Skin of body (tissue), 2 donors: Measurements from ENCODE around the gene FAM72D. TPM values are rescaled to one million over a fixed set of nuclear protein-coding genes. Genes with fewer than 3 reads are reported as not detected.
"Not testable (repeated sequence)": the region's sequence is repeated elsewhere in the genome, so short reads cannot be mapped to it uniquely, and the experiment has no call there.

Experiments used
- DNase-seq: peaks from one replicate; lab custom pipeline; 2025; lab: John Stamatoyannopoulos, UW
- total RNA-seq: library from RNA; depleted of rRNA; stranded (reverse); fragments of >200 nt; gene quantifications from one replicate; pipeline ENCODE4 v1.2.3, GENCODE V29; 2014

Gene FAM72D
- total RNA-seq, 1 donor from 2014 or later: 0.99 TPM

DNA sequence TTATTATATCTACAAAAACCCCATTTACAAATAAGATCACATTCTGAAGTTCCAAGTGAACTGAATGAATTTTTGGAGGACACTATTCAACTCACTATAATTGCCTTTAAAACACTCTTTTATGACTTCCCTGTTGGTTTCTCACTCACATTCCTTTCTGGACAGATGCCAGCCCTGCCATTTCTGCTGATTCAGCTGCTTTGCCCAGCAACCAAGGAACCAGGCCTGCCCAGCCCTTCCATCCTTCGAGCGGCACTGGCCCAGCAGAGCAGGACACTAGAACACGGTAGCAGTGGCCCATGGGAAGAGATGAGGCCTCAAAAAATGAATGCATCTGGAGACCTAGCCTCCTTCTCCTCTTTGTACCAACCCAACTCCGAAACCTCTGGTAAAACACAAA is 50.5 kb downstream of the FAM72D start:
- not testable (repeated sequence) for DNase-seq

- DNase-seq: not testable (repeated sequence)
Observed at GRCh38 chr1:145147172-145147571, 51.4 kb downstream of the FAM72D start.

GRCh38 chr1:145155421-145155820 is 59.6 kb downstream of the FAM72D start:
- not testable (repeated sequence) for DNase-seq

DNA sequence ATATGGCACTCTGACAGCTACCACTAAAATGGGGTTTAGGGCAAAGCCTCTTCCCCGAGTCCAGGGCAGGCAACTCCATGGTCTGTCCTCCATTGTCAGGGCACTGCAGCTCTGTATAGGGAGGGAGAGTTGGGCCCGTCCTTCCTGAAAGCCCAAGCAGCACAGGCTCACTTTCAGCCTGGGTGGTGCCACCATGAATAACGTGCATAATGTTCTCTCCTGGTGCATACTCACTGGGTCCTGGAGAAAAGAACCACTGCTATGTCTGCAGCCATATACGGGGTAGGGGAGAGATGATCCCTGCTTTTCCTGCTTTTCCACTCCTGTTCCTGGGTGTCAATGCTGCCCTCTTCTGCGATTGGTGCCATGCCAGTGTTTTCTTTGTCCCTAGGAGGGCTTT is 60.1 kb downstream of the FAM72D start:
- not testable (repeated sequence) for DNase-seq

DNA sequence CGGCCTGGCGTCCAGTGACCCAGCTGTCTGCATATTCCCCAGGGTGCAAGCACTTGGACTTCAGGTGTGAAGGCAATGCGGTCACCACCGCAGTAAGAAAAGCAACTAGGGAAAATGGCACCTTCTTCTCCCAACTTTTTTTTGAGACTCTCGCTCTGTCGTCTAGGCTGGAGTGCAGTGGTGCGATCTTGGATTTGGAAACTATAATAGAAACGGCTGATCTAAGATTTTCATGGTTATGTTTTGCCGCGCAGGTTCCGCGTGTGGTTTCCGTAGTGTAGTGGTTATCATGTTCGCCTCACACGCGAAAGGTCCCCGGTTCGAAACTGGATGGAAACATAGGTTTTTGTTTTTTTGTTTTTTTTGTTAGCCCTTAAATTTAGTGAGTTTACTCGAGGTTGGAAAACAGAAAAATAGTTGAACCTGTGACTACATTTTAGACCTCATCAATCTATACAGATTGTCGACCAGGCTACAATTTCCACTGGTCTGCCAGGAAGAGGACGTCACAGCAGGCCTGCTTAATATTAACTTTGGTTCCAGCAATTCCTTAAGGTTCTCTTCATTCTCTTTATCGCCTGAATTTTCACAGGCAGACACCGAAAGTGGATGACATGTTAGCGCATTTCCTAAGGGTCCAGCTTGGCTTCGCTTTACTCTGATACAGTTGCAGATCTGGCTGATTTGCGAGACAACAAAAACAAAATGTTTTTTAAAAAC is 61.3 kb downstream of the FAM72D start:
- peak; percentile 22 for DNase-seq

DNA sequence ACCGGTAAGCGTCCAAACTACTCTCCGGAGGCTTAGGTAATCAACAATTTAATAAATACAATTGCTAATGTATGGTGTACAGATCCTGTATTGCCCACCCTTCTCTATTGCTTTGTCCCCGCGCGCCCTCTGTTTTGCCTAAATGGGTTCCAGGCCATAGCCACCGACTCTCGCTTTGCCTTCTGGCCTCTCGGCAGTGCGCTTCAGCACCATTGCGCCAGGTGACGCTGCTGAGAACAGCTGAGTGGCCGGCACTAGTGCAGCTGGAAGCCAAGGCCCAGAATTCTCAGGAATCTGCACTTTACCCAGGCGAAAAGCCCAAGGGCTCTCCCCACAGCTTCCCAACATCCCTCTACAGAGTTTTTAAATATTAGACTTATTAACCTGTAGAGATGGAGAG is 61.9 kb downstream of the FAM72D start:
- DNase-seq: not testable (repeated sequence)

DNA sequence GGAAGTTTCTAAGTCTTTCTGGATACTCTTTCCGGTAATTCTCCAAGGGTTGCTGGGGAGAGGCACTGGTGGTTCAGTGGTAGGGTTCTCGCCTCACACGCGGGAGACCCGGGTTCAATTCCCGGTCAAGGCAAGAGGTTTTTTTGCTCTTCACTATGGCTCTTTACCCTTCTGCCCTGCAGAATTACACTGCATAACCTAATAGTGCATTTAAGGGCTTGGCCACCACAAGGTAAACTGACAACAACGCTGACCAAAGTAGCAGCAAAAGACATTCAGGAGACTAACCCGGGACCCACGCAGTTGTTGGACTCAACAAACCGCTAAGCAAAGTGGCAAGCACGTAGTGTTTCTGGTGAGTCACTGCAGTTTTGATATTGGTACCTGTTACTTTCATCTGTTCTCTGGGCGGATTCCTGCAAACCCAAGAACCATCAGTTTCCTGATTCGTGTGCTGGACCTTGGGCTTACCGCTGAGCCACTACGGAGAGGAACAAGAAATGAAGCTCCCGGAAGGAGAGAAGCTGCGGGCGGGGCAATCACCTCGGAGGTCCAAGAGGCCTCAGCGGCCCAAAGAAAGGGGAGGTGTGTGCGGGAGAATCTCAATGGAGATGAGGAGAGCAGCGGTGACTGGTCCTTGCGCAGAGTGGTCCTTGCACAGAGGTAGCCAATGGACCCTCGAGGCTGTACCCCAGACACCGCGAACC is 65.4 kb downstream of the FAM72D start:
- not testable (repeated sequence) for DNase-seq

Other genes with a start within 250 kb of the FAM72D start
- 23.8 TPM for gene SRGAP2B, start 646 bp upstream of the FAM72D start, total RNA-seq
- gene PPIAL4D, start 146.2 kb downstream of the FAM72D start, total RNA-seq: not detected